Activated CD8-positive, alpha-beta memory T cell treated with anti-CD3 and anti-CD28 coated beads, Interleukin-2, amount 50 U/mL, for 24 hours (primary cell): ENCODE results near the gene KCTD4.
"Not testable (repeated sequence)": the region's sequence is repeated elsewhere in the genome, so short reads cannot be mapped to it uniquely, and the experiment has no call there.

Experiments
- DNase-seq: peaks from one replicate; pipeline ENCODE4 v3.0.0-alpha.2; 2020; ENCODE audit errors: extremely low read depth

The KCTD4 gene

GRCh38 chr13:45215392-45216077 is 14.7 kb upstream of the KCTD4 start:
- DNase-seq: no peak

- DNase-seq: no peak
These were observed 8.4 kb upstream of the KCTD4 start for GRCh38 chr13:45209229-45209628.

GRCh38 chr13:45208132-45208531 is 7.3 kb upstream of the KCTD4 start:
- DNase-seq: no peak

GRCh38 chr13:45207319-45207718 is 6.5 kb upstream of the KCTD4 start:
- DNase-seq: no peak

- DNase-seq: no peak
These were observed 5.5 kb upstream of the KCTD4 start for GRCh38 chr13:45206340-45206739.

GRCh38 chr13:45205124-45205523 is 4.3 kb upstream of the KCTD4 start:
- DNase-seq: no peak

GRCh38 chr13:45199711-45200110 is 1.1 kb downstream of the KCTD4 start:
- DNase-seq: no peak

- DNase-seq: no peak
These were observed 1.9 kb downstream of the KCTD4 start for GRCh38 chr13:45198924-45199323.

- no peak for DNase-seq
These were observed 2.8 kb downstream of the KCTD4 start for GRCh38 chr13:45198041-45198440.

- DNase-seq: no peak
These were observed 4.2 kb downstream of the KCTD4 start for GRCh38 chr13:45196622-45197021.

GRCh38 chr13:45196096-45196495 is 4.7 kb downstream of the KCTD4 start:
- no peak for DNase-seq

- no peak for DNase-seq
These were observed 5.4 kb downstream of the KCTD4 start for GRCh38 chr13:45195421-45195820.

GRCh38 chr13:45194081-45194939 is 6.5 kb downstream of the KCTD4 start:
- no peak for DNase-seq

- DNase-seq: no peak
These were observed 9.0 kb downstream of the KCTD4 start for GRCh38 chr13:45191874-45192273.

- DNase-seq: not testable (repeated sequence)
These were observed 11.3 kb downstream of the KCTD4 start for GRCh38 chr13:45189511-45189910.

- DNase-seq: not testable (repeated sequence)
These were observed 11.8 kb downstream of the KCTD4 start for GRCh38 chr13:45189077-45189476.

- no peak for DNase-seq
These were observed 15.6 kb downstream of the KCTD4 start for GRCh38 chr13:45185286-45185685.

- DNase-seq: no peak
These were observed 16.2 kb downstream of the KCTD4 start for GRCh38 chr13:45184693-45185092.

GRCh38 chr13:45180713-45181601 is 19.9 kb downstream of the KCTD4 start:
- DNase-seq: no peak

GRCh38 chr13:45180303-45180702 is 20.5 kb downstream of the KCTD4 start:
- no peak for DNase-seq

- no peak for DNase-seq
These were observed 21.4 kb downstream of the KCTD4 start for GRCh38 chr13:45179428-45179827.
